ENCODE measurements around the gene WSCD1. TPM values are rescaled to one million over a fixed set of nuclear protein-coding genes. Genes with fewer than 3 reads are reported as not detected.

Gene WSCD1
- total RNA-seq, 1 donor: 0.18 TPM

GRCh38 chr17:6056104-6056503 lies 14.1 kb upstream of the WSCD1 start:
- DNase-seq (ENCODE audit: low read depth): no peak
- no peak overlapping the region for H3K4me3 ChIP-seq (ENCODE audit: low read depth, low read length)
- no peak for TF ChIP-seq CTCF (IDR thresholded peaks at IDR 0.05; ENCODE audit: insufficient read depth, low read length)

GRCh38 chr17:6057562-6057961 lies 12.6 kb upstream of the WSCD1 start:
- no peak overlapping the region for H3K4me3 ChIP-seq (ENCODE audit: low read depth, low read length)
- TF ChIP-seq CTCF (IDR thresholded peaks at IDR 0.05; ENCODE audit: insufficient read depth, low read length): no peak
- no peak for DNase-seq (ENCODE audit: low read depth)

- DNase-seq (ENCODE audit: low read depth): no peak
- H3K4me3 ChIP-seq (ENCODE audit: low read depth, low read length): no peak overlapping the region
- TF ChIP-seq CTCF (IDR thresholded peaks at IDR 0.05; ENCODE audit: insufficient read depth, low read length): no peak
Measured at GRCh38 chr17:6059406-6059805, 10.8 kb upstream of the WSCD1 start.

GRCh38 chr17:6061290-6061689 lies 8.9 kb upstream of the WSCD1 start:
- no peak overlapping the region for H3K4me3 ChIP-seq (ENCODE audit: low read depth, low read length)
- peak; percentile 58 for DNase-seq (ENCODE audit: low read depth)
- TF ChIP-seq CTCF (IDR thresholded peaks at IDR 0.05; ENCODE audit: insufficient read depth, low read length): no peak

- H3K4me3 ChIP-seq (ENCODE audit: low read depth, low read length): no peak overlapping the region
- TF ChIP-seq CTCF (IDR thresholded peaks at IDR 0.05; ENCODE audit: insufficient read depth, low read length): no peak
- no peak for DNase-seq (ENCODE audit: low read depth)
Measured at GRCh38 chr17:6064868-6065267, 5.3 kb upstream of the WSCD1 start.

- TF ChIP-seq CTCF (IDR thresholded peaks at IDR 0.05; ENCODE audit: insufficient read depth, low read length): no peak
- no peak for DNase-seq (ENCODE audit: low read depth)
- no peak overlapping the region for H3K4me3 ChIP-seq (ENCODE audit: low read depth, low read length)
Measured at GRCh38 chr17:6065351-6065750, 4.8 kb upstream of the WSCD1 start.

GRCh38 chr17:6066183-6066948 lies 3.8 kb upstream of the WSCD1 start:
- H3K4me3 ChIP-seq (ENCODE audit: low read depth, low read length): no peak overlapping the region

More at GRCh38 chr17:6066183-6066948, 3.8 kb upstream of the WSCD1 start:
- no peak for DNase-seq (ENCODE audit: low read depth)
- TF ChIP-seq CTCF (IDR thresholded peaks at IDR 0.05; ENCODE audit: insufficient read depth, low read length): no peak
